Measurements from ENCODE around the gene KLHL17.

DNA sequence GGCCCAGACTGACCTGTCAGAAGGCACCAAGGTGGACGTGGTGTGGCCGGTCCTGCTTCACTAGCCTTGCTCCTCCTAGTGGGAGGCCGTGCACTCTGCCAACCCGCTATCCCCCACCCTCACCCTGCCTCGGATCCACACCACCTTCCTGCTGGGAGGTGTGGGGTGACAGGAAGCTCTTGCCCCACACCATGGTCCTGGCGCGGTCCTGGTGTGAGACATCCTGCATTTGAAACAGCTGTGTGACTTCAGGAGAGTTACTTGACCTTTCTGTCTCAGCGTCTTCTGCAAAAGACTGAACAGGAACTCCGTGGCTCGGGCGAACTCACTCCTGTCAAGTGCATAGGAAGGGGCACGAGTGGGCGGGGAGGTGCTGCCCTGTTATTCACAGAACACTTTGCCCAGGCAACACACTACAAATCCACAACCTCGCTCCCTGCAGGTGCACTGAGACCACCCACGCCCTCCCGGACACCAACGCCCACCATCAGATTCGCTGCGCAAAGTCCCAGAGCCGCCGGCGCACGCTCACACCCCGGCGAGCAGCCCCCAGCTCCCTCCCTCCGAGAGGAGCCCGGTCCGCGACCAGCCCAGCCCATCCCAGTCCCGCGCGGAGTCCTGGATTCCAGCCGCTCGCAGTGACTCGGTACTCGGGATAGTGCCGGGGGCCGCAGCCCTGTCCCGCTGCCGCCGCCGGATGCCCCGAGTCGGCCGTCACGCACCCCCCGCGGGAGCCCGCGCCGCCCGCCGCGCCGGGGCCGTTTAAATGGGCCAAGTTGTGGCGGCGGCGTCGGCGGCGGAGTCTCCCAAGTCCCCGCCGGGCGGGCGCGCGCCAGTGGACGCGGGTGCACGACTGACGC lies 37.0 kb upstream of the KLHL17 start, which contains the start of gene SAMD11:
- TF ChIP-seq POLR2A (IDR thresholded peaks at IDR 0.05; ENCODE audit: low read depth, low read length) (no peak), TAF1 (IDR thresholded peaks at IDR 0.05; ENCODE audit: low read depth, low read length) (no peak)
